Measurements from ENCODE around the gene ARID3A.
"Not testable (repeated sequence)": the region's sequence is repeated elsewhere in the genome, so short reads cannot be mapped to it uniquely, and the experiment has no call there.

Gene ARID3A

GRCh38 chr19:1018932-1019615 lies 93.2 kb downstream of the ARID3A start:
- DNase-seq: no peak

GRCh38 chr19:1019616-1019961 lies 93.8 kb downstream of the ARID3A start:
- no peak for DNase-seq

GRCh38 chr19:1019980-1020867 lies 94.4 kb downstream of the ARID3A start:
- no peak for DNase-seq

- DNase-seq: peak; percentile 97
Observed at GRCh38 chr19:1020868-1021425, 95.1 kb downstream of the ARID3A start, which contains the start of gene TMEM259. TMEM259 (minus strand) TSS chr19:1021123; CDS start chr19:1020996, 127 bp downstream.

GRCh38 chr19:1023883-1024188 lies 98.0 kb downstream of the ARID3A start:
- not testable (repeated sequence) for DNase-seq

- not testable (repeated sequence) for DNase-seq
Observed at GRCh38 chr19:1025080-1025479, 99.2 kb downstream of the ARID3A start.

Data from NCI-H1105 (cell line).